PC-9 (cell line): ENCODE data around the gene ARL3. TPM values are rescaled to one million over a fixed set of nuclear protein-coding genes. Genes with fewer than 3 reads are reported as not detected.
"Not testable (repeated sequence)": the region's sequence is repeated elsewhere in the genome, so short reads cannot be mapped to it uniquely, and the experiment has no call there.

Source experiments
- BruUV-seq: library from RNA; stranded (reverse); fragments of 400-500 nt; replicated peaks from 2 replicates; lab custom pipeline; 2021; lab: Mats Ljungman, UMichigan
- CTCF ChIA-PET: fragments of 300-600 bp; sonication (Branson Sonifier 250); formaldehyde crosslinking; loops from one replicate; lab custom pipeline; 2022; ENCODE audit warnings: antibody characterized with exemption; lab: Charles Lee
- POLR2A ChIA-PET: fragments of 300-600 bp; sonication (Branson Sonifier 250); formaldehyde crosslinking; loops from one replicate; lab custom pipeline; 2022; ENCODE audit warnings: antibody characterized with exemption; ENCODE audit not compliant: unreplicated experiment; lab: Charles Lee
- DNase-seq, 2 experiments: peaks; one replicate each; pipeline versions ENCODE4 v3.0.0 to v3.0.0-alpha.2; 2015 to 2022; ENCODE audit warnings: mixed read lengths in 1 of 2
- H2AFZ ChIP-seq: fragments of 200-600 bp; sonication (generic); 2 replicates; pipeline ENCODE4 v1.8.1; 2017; ENCODE audit warnings: antibody characterized with exemption
- H3F3A ChIP-seq: fragments of 200-600 bp; sonication (generic); 2 replicates; pipeline ENCODE4 v1.8.1; 2017; ENCODE audit warnings: antibody characterized with exemption, mild to moderate bottlenecking, low read depth; ENCODE audit not compliant: insufficient read depth
- H3K27ac ChIP-seq: fragments of 200-600 bp; sonication (generic); 2 replicates; pipeline ENCODE4 v1.6.1; 2016; ENCODE audit warnings: mixed run types
- H3K27me3 ChIP-seq: fragments of 200-600 bp; sonication (generic); 2 replicates; pipeline ENCODE4 v1.6.1; 2016; ENCODE audit warnings: low read depth, mixed run types; ENCODE audit not compliant: insufficient read depth
- H3K36me3 ChIP-seq: fragments of 200-600 bp; sonication (generic); 2 replicates; pipeline ENCODE4 v1.6.1; 2016; ENCODE audit warnings: low read depth, mixed run types
- H3K4me1 ChIP-seq: fragments of 200-600 bp; sonication (generic); replicated peaks from 2 replicates; pipeline ENCODE4 v1.6.1; 2016; ENCODE audit warnings: mixed run types; ENCODE audit not compliant: insufficient read depth
- H3K4me2 ChIP-seq: fragments of 200-600 bp; sonication (generic); 2 replicates; pipeline ENCODE4 v1.6.1; 2017; ENCODE audit warnings: mixed run types
- H3K4me3 ChIP-seq: fragments of 200-600 bp; sonication (generic); 2 replicates; pipeline ENCODE4 v1.6.1; 2016; ENCODE audit warnings: mixed run types
- H3K79me2 ChIP-seq: fragments of 200-600 bp; sonication (generic); 2 replicates; pipeline ENCODE4 v1.6.1; 2017; ENCODE audit warnings: low read depth, mixed run types
- H3K9me2 ChIP-seq: fragments of 200-600 bp; sonication (generic); 2 replicates; pipeline ENCODE4 v1.8.1; 2017; ENCODE audit warnings: mild to moderate bottlenecking; ENCODE audit not compliant: insufficient read depth
- H3K9me3 ChIP-seq: fragments of 200-600 bp; sonication (generic); 2 replicates; pipeline ENCODE4 v1.8.1; 2016; ENCODE audit warnings: low read depth; ENCODE audit not compliant: insufficient read depth
- H4K20me1 ChIP-seq: fragments of 200-600 bp; sonication (generic); 2 replicates; pipeline ENCODE4 v1.8.1; 2017; ENCODE audit not compliant: insufficient read depth
- EZH2 ChIP-seq: fragments of 200-600 bp; sonication (generic); IDR thresholded peaks from 2 replicates; pipeline ENCODE4 v1.8.0; 2017; ENCODE audit warnings: antibody characterized with exemption, low read depth
- intact Hi-C: fragments of 100-400 bp; cut with micrococcal nuclease; formaldehyde crosslinking; loops from one replicate; pipeline ENCODE4 v1.10.0; 2022; ENCODE audit not compliant: unreplicated experiment
- total RNA-seq: library from RNA; stranded (reverse); gene quantifications from 2 replicates; pipeline ENCODE4 v1.2.3, GENCODE V29; 2021
- TF ChIP-seq, protein P1 (sequence below): fragments of 200-600 bp; sonication (generic); conservative IDR thresholded peaks from 2 replicates; pipeline ENCODE4 v1.6.1; 2017; ENCODE audit warnings: mixed run types, antibody characterized with exemption, mild to moderate bottlenecking, moderate library complexity

The ARL3 gene
- total RNA-seq, 1 experiment from 2014 or later, result 9.7 TPM

DNA sequence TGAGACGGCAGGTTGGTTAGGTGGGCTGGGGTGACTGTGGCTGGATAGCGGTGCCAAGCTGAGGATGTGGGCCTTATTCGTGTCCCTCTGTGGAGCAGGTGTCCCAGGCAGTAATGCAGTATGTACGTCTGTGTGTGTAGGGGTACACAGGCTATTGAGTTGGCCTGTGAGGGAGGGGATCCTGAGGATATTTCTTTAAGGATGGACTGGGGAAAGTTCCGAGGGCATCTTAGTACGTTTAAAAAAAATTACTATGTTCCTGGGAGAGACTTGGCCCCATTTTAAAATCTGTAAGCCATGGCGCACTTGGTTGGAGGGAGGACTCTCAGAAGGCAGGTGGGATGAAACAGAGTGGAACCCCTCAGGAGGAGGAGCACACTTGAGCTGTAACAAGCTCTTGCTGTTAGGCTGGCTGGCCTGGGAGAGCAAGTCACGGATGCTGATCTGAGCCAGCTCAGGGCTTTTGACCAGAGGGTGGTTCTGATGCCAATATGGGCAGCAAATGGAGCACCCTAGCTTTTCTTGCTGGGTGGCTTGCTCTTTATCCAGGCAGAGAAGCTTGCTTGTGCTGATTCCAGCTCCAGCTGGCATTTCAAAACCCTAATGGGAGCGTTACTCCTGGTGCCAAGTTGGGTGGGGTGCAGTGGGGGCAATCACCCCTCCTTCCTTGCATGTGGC is 30.3 kb upstream of the ARL3 start:
- TF ChIP-seq, protein P1, sequence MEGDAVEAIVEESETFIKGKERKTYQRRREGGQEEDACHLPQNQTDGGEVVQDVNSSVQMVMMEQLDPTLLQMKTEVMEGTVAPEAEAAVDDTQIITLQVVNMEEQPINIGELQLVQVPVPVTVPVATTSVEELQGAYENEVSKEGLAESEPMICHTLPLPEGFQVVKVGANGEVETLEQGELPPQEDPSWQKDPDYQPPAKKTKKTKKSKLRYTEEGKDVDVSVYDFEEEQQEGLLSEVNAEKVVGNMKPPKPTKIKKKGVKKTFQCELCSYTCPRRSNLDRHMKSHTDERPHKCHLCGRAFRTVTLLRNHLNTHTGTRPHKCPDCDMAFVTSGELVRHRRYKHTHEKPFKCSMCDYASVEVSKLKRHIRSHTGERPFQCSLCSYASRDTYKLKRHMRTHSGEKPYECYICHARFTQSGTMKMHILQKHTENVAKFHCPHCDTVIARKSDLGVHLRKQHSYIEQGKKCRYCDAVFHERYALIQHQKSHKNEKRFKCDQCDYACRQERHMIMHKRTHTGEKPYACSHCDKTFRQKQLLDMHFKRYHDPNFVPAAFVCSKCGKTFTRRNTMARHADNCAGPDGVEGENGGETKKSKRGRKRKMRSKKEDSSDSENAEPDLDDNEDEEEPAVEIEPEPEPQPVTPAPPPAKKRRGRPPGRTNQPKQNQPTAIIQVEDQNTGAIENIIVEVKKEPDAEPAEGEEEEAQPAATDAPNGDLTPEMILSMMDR, result no peak
- no peak for TF ChIP-seq EZH2
- Histone ChIP-seq H3K27ac (no peak overlapping the region), H3F3A (no peaks in the 10 kb centered on the region), H4K20me1 (no peaks in the 10 kb centered on the region), H3K27me3 (no peaks in the 10 kb centered on the region), H2AFZ (peak overlapping the region; percentile 84; the same call in 1 of the 2 replicates), H3K4me2 (peak overlapping the region; percentile 86), H3K4me3 (peak overlapping the region; percentile 86), H3K9me2 (no peaks in the 10 kb centered on the region), H3K79me2 (peaks cover 26% of the 10 kb centered on the region), H3K9me3 (no peaks in the 10 kb centered on the region), H3K4me1 (0 out of 2 replicates have a peak, but pooled peaks cover 12% of the 10 kb centered on the region), H3K36me3 (no peaks in the 10 kb centered on the region)
- intact Hi-C loops, result loop anchor here (5.0 kb wide), 1 partner anchor 73 kb away; no protein-coding TSS in a partner anchor
- CTCF ChIA-PET, result interaction anchor here (0.5 kb wide), 1 partner anchor 152 kb away, joined by 6 read pairs; no protein-coding TSS in a partner anchor
- no peak for DNase-seq
- POLR2A ChIA-PET, result interaction anchor here (0.5 kb wide), 1 partner anchor 138 kb away, joined by 4 read pairs; no protein-coding TSS in a partner anchor
- BruUV-seq, result TSS peak; percentile 55

GRCh38 chr10:102743588-102744373 is 29.6 kb upstream of the ARL3 start, which contains the start of gene WBP1L:
Gene WBP1L, plus strand, starts transcription at chr10:102743948. Its CDS starts 106 bp downstream, at chr10:102744054.
- Histone ChIP-seq H3K4me1 (0 out of 2 replicates have a peak, but pooled peaks cover 12% of the 10 kb centered on the region), H3K9me2 (no peaks in the 10 kb centered on the region), H3K36me3 (no peaks in the 10 kb centered on the region), H3K4me2 (peak within 1 kb of the TSS; percentile 86), H3K27ac (no peak within 1 kb of the TSS), H2AFZ (peak within 1 kb of the TSS; percentile 84), H3K4me3 (peak within 1 kb of the TSS; percentile 86), H4K20me1 (no peaks in the 10 kb centered on the region), H3F3A (no peaks in the 10 kb centered on the region; the same call in 1 of the 2 replicates), H3K79me2 (peaks cover 26% of the 10 kb centered on the region), H3K9me3 (no peaks in the 10 kb centered on the region), H3K27me3 (no peaks in the 10 kb centered on the region)
- ChIA-PET CTCF (interaction anchor here (0.5 to 0.7 kb wide), 3 partner anchors 97 to 490 kb away, joined by 5 to 6 read pairs (median 5); no protein-coding TSS in a partner anchor), POLR2A (interaction anchor here (0.5 to 0.7 kb wide), 3 partner anchors 138 to 811 kb away, joined by 4 to 12 read pairs (median 4); no protein-coding TSS in a partner anchor)
- peak; percentile 89 to 96 for DNase-seq
- intact Hi-C loops, result loop anchor here (5.0 kb wide), 1 partner anchor 74 kb away; no protein-coding TSS in a partner anchor
- no TSS peak for BruUV-seq
- no peak for TF ChIP-seq EZH2

- Histone ChIP-seq H4K20me1 (no peaks in the 10 kb centered on the region), H2AFZ (peak overlapping the region; percentile 83), H3K9me3 (no peaks in the 10 kb centered on the region), H3K79me2 (peaks cover 26% of the 10 kb centered on the region), H3K27me3 (no peaks in the 10 kb centered on the region), H3K4me2 (peak overlapping the region; percentile 75), H3F3A (no peaks in the 10 kb centered on the region; the same call in 1 of the 2 replicates), H3K4me3 (peak overlapping the region; percentile 30; the same call in 1 of the 2 replicates), H3K4me1 (0 out of 2 replicates have a peak, but pooled peaks cover 12% of the 10 kb centered on the region), H3K27ac (no peak overlapping the region), H3K36me3 (no peaks in the 10 kb centered on the region), H3K9me2 (no peaks in the 10 kb centered on the region)
- CTCF ChIA-PET, result interaction anchor here (0.7 kb wide), 1 partner anchor 489 kb away, joined by 5 read pairs; no protein-coding TSS in a partner anchor
- TF ChIP-seq, protein P1, result no peak
- TF ChIP-seq EZH2, result no peak
- no peak for DNase-seq
- intact Hi-C loops, result loop anchor here (5.0 kb wide), 1 partner anchor 74 kb away; no protein-coding TSS in a partner anchor
- POLR2A ChIA-PET, result interaction anchor here (0.6 to 0.7 kb wide), 2 partner anchors 535 to 811 kb away, joined by 4 to 12 read pairs; no protein-coding TSS in a partner anchor
- no TSS peak for BruUV-seq
Observed at GRCh38 chr10:102743078-102743587, 28.9 kb upstream of the ARL3 start.

- BruUV-seq, H3K36me3 ChIP-seq, DNase-seq, H4K20me1 ChIP-seq, POLR2A ChIA-PET, H3K27ac ChIP-seq, H3K27me3 ChIP-seq, CTCF ChIA-PET, H3K9me3 ChIP-seq, H2AFZ ChIP-seq, H3K4me2 ChIP-seq, H3K9me2 ChIP-seq, H3F3A ChIP-seq, H3K4me3 ChIP-seq: not testable (repeated sequence)
- peaks cover 26% of the 10 kb centered on the region for H3K79me2 ChIP-seq
- intact Hi-C loops, result loop anchor here (5.0 kb wide), 1 partner anchor 75 kb away; no protein-coding TSS in a partner anchor
- 0 out of 2 replicates have a peak, but pooled peaks cover 12% of the 10 kb centered on the region for H3K4me1 ChIP-seq
Observed at GRCh38 chr10:102742313-102742712, 28.1 kb upstream of the ARL3 start.
